Panc1 (cell line): Measurements from ENCODE around the gene DCUN1D4. TPM values are rescaled to one million over a fixed set of nuclear protein-coding genes. Genes with fewer than 3 reads are reported as not detected.

Experiments used
- ATAC-seq: fragments of 200-7000 bp; cut with Tn5 transposase; 2 replicates; pipeline ENCODE4 v1.9.1; 2020; ENCODE audit warnings: mild to moderate bottlenecking, moderate library complexity
- BruUV-seq: library from RNA; stranded (reverse); fragments of 400-500 nt; replicated peaks from 2 replicates; lab custom pipeline; 2021; lab: Mats Ljungman, UMichigan
- CTCF ChIA-PET: fragments of 300-600 bp; sonication (Branson Sonifier 250); formaldehyde crosslinking; loops from one replicate; lab custom pipeline; 2022; ENCODE audit warnings: antibody characterized with exemption; lab: Charles Lee
- POLR2A ChIA-PET: fragments of 300-600 bp; sonication (Branson Sonifier 250); formaldehyde crosslinking; loops from one replicate; lab custom pipeline; 2022; ENCODE audit warnings: antibody characterized with exemption; lab: Charles Lee
- DNase-seq: peaks from one replicate; pipeline ENCODE4 v3.0.0-alpha.2; 2010; ENCODE audit warnings: low read depth, low spot score
- H3K27ac ChIP-seq: 2 replicates; pipeline ENCODE4 v1.5.1; 2011; ENCODE audit warnings: mild to moderate bottlenecking, low read length, inconsistent platforms
- H3K27me3 ChIP-seq: fragments of 200-500 bp; sonication (Bioruptor generic); 2 replicates; pipeline ENCODE4 v1.6.0; 2014; ENCODE audit warnings: low read length, inconsistent platforms; ENCODE audit not compliant: control insufficient read depth, insufficient read depth
- H3K36me3 ChIP-seq: fragments of 200-500 bp; sonication (Bioruptor generic); 2 replicates; pipeline ENCODE4 v1.5.1; 2014; ENCODE audit warnings: inconsistent platforms, mild to moderate bottlenecking, low read length, moderate library complexity; ENCODE audit not compliant: control insufficient read depth, insufficient read depth
- H3K4me1 ChIP-seq: 2 replicates; pipeline ENCODE4 v1.5.1; 2011; ENCODE audit warnings: inconsistent platforms, mild to moderate bottlenecking, low read length, moderate library complexity; ENCODE audit not compliant: control insufficient read depth, insufficient read depth
- H3K4me3 ChIP-seq, 2 experiments: 2 replicates each; pipeline ENCODE4 v1.5.1; 2011 to 2012; ENCODE audit warnings: low read depth in 2 of 2, low read length in 2 of 2, mild to moderate bottlenecking in 2 of 2, inconsistent platforms in 1 of 2, moderate library complexity in 1 of 2
- H3K9me3 ChIP-seq: fragments of 200-500 bp; sonication (Bioruptor generic); 2 replicates; pipeline ENCODE4 v1.5.1; 2014; ENCODE audit warnings: low read depth, mild to moderate bottlenecking, inconsistent platforms, low read length, moderate library complexity; ENCODE audit not compliant: control insufficient read depth, insufficient read depth
- POLR2AphosphoS5 ChIP-seq: IDR thresholded peaks from 2 replicates; pipeline ENCODE4 v1.6.1; 2012; ENCODE audit warnings: mild to moderate bottlenecking, low read depth, low read length, moderate library complexity
- SIN3A ChIP-seq: IDR thresholded peaks from 2 replicates; pipeline ENCODE4 v1.6.1; 2012; ENCODE audit warnings: low read depth, mild to moderate bottlenecking, low read length, moderate library complexity, borderline replicate concordance; ENCODE audit not compliant: insufficient read depth
- TCF7L2 ChIP-seq: IDR thresholded peaks from 2 replicates; pipeline ENCODE4 v1.6.1; 2011; ENCODE audit warnings: mild to moderate bottlenecking, low read depth, low read length, inconsistent platforms
- in situ Hi-C: cut with HindIII; loops from 2 replicates; pipeline ENCODE4 v1.10.0; 2016; ENCODE audit warnings: low sequenced_read_pairs, low pct_unique_long_range_greater_than_20kb
- intact Hi-C: fragments of 100-400 bp; cut with micrococcal nuclease; formaldehyde crosslinking; loops from one replicate; pipeline ENCODE4 v1.10.0; 2022; ENCODE audit not compliant: unreplicated experiment
- total RNA-seq: library from RNA; stranded (reverse); gene quantifications from one replicate; pipeline ENCODE4 v1.2.1, GENCODE V29; 2021; ENCODE audit not compliant: unreplicated experiment
- TF ChIP-seq, protein P1 (sequence below): fragments of 450-650 bp; IDR thresholded peaks from 2 replicates; pipeline ENCODE4 v1.5.1; 2017; ENCODE audit warnings: mild to moderate bottlenecking
- TF ChIP-seq, protein P2 (sequence below), 2 experiments: IDR thresholded peaks; 2 replicates each; pipeline ENCODE4 v1.6.1; 2011 to 2012; ENCODE audit warnings: low read depth in 2 of 2, control low read depth in 1 of 2, low read length in 1 of 2, mild to moderate bottlenecking in 1 of 2, moderate library complexity in 1 of 2; ENCODE audit not compliant: insufficient read depth in 1 of 2

The DCUN1D4 gene
- total RNA-seq, 1 experiment from 2014 or later, result 64.6 TPM

DNA sequence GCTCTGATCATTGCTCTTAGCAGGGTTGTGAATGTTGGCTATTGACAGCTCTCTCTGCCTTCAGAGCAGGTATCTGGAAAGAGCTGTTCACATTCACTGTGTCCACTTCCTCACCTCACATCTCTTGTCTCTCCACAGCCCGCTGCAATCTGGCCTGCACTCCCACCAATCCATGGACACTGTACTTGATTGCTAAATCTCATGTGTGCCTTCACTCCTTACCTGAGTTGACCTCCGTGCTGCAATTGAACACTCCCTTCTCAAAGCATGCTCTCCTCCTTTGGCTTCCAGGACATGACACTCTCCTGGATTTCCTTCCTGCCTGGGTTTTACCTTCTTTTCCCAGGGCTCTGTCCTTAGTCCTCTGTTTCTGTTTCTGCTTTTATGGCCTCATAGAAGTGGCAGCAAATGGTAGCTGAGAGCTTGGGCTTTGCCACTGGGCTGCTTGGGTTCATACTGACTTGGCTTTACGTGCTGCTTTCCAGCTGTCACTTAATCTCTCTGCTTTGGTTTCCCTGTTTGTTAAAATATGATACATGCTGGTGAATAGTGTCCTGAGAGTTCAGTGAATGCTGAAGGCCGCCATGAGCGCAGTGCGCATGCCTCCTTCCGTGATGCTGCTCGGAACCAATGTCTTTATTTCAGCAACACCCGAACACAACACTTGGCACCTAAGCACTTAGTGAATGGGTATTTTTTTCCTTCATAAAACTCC lies 29.5 kb downstream of the DCUN1D4 start:
- Histone ChIP-seq H3K4me1 (no peaks in the 10 kb centered on the region), H3K9me3 (no peaks in the 10 kb centered on the region), H3K36me3 (peaks cover 8% of the 10 kb centered on the region), H3K4me3 (no peak overlapping the region), H3K27me3 (no peaks in the 10 kb centered on the region), H3K27ac (no peak overlapping the region)
- DNase-seq, result no peak
- intact Hi-C loops, result no loop called here
- ATAC-seq, result no peak
- in situ Hi-C loops, result no loop called here
- ChIA-PET CTCF (no interaction called here), POLR2A (no interaction called here)
- no TSS peak for BruUV-seq
- TF ChIP-seq, protein P1, sequence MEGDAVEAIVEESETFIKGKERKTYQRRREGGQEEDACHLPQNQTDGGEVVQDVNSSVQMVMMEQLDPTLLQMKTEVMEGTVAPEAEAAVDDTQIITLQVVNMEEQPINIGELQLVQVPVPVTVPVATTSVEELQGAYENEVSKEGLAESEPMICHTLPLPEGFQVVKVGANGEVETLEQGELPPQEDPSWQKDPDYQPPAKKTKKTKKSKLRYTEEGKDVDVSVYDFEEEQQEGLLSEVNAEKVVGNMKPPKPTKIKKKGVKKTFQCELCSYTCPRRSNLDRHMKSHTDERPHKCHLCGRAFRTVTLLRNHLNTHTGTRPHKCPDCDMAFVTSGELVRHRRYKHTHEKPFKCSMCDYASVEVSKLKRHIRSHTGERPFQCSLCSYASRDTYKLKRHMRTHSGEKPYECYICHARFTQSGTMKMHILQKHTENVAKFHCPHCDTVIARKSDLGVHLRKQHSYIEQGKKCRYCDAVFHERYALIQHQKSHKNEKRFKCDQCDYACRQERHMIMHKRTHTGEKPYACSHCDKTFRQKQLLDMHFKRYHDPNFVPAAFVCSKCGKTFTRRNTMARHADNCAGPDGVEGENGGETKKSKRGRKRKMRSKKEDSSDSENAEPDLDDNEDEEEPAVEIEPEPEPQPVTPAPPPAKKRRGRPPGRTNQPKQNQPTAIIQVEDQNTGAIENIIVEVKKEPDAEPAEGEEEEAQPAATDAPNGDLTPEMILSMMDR, result no peak
- TF ChIP-seq, protein P2, sequence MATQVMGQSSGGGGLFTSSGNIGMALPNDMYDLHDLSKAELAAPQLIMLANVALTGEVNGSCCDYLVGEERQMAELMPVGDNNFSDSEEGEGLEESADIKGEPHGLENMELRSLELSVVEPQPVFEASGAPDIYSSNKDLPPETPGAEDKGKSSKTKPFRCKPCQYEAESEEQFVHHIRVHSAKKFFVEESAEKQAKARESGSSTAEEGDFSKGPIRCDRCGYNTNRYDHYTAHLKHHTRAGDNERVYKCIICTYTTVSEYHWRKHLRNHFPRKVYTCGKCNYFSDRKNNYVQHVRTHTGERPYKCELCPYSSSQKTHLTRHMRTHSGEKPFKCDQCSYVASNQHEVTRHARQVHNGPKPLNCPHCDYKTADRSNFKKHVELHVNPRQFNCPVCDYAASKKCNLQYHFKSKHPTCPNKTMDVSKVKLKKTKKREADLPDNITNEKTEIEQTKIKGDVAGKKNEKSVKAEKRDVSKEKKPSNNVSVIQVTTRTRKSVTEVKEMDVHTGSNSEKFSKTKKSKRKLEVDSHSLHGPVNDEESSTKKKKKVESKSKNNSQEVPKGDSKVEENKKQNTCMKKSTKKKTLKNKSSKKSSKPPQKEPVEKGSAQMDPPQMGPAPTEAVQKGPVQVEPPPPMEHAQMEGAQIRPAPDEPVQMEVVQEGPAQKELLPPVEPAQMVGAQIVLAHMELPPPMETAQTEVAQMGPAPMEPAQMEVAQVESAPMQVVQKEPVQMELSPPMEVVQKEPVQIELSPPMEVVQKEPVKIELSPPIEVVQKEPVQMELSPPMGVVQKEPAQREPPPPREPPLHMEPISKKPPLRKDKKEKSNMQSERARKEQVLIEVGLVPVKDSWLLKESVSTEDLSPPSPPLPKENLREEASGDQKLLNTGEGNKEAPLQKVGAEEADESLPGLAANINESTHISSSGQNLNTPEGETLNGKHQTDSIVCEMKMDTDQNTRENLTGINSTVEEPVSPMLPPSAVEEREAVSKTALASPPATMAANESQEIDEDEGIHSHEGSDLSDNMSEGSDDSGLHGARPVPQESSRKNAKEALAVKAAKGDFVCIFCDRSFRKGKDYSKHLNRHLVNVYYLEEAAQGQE (IDR thresholded peaks at IDR 0.05; ENCODE audit: insufficient read depth in 1 of 2, low read depth in 2 of 2, low read length in 1 of 2), result no peak
- no peak for TF ChIP-seq POLR2AphosphoS5
- TF ChIP-seq SIN3A, result no peak
- no peak for TF ChIP-seq TCF7L2

DNA sequence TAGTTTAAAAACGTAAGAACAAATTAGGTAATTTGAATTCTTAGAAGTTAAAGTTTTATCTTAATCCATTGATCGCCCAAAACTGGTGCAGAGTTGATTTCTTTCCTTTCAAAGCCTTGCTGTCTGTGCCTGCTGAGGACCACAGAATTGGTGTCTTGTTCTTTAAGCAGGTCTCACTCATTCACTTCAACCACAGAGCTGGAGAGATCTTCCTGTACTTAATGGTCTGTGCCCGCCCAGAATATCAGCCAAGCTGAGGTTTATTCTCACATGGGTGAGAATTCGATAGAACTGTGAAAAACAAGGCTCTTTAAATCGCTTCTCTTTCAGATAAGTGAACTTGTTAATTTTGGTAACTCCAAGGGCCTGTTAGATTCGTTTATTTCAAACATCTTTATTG lies 31.6 kb downstream of the DCUN1D4 start:
- Histone ChIP-seq H3K36me3 (peaks cover 16% of the 10 kb centered on the region), H3K27ac (no peak overlapping the region), H3K4me3 (no peak overlapping the region), H3K4me1 (no peaks in the 10 kb centered on the region), H3K9me3 (no peaks in the 10 kb centered on the region), H3K27me3 (no peaks in the 10 kb centered on the region)
- POLR2A ChIA-PET, result no interaction called here
- intact Hi-C loops, result no loop called here
- ATAC-seq (no peak), DNase-seq (no peak)
- CTCF ChIA-PET, result no interaction called here
- in situ Hi-C loops, result no loop called here
- BruUV-seq, result no TSS peak
- no peak for TF ChIP-seq TCF7L2
- TF ChIP-seq SIN3A, result no peak
- TF ChIP-seq, protein P1, result no peak
- TF ChIP-seq, protein P2 (IDR thresholded peaks at IDR 0.05; ENCODE audit: insufficient read depth in 1 of 2, low read depth in 2 of 2, low read length in 1 of 2), result no peak
- no peak for TF ChIP-seq POLR2AphosphoS5
